ENCODE measurements around the gene STX16. TPM values are rescaled to one million over a fixed set of nuclear protein-coding genes. Genes with fewer than 3 reads are reported as not detected.

The STX16 gene
- total and polyA plus RNA-seq, 2 donors (not counting 1 experiment from before 2014, with no cell fraction given), result 110 to 117 TPM

GRCh38 chr20:58718729-58719128 is 67.6 kb downstream of the STX16 start:
- Histone ChIP-seq H3K4me2 (replicated peaks; ENCODE audit: low read depth, low read length, poor library complexity, severe bottlenecking) (no peak overlapping the region), H3K79me2 (ENCODE audit: control insufficient read depth, insufficient read depth, low read length) (no peaks in the 10 kb centered on the region), H4K20me1 (ENCODE audit: control insufficient read depth, insufficient read depth, low read length, poor library complexity, severe bottlenecking) (no peaks in the 10 kb centered on the region), H3K27ac (ENCODE audit: low read length in 2 of 2) (no peak overlapping the region), H3K4me1 (ENCODE audit: control insufficient read depth in 2 of 2, insufficient read depth in 2 of 2, low read length in 2 of 2) (no peaks in the 10 kb centered on the region), H3K9me3 (ENCODE audit: control extremely low read depth in 1 of 3, control insufficient read depth in 2 of 3, insufficient read depth in 1 of 3, low read length in 2 of 3) (no peaks in the 10 kb centered on the region), H3K36me3 (replicated peaks in 1 of 2; ENCODE audit: control extremely low read depth in 1 of 2, control insufficient read depth in 1 of 2, extremely low read depth in 1 of 2, insufficient read depth in 2 of 2, low read length in 1 of 2) (no peaks in the 10 kb centered on the region), H3K4me3 (ENCODE audit: control extremely low read depth in 1 of 5, extremely low read depth in 1 of 5, insufficient read depth in 1 of 5, low read depth in 2 of 5, low read length in 4 of 5) (no peak overlapping the region), H2AFZ (ENCODE audit: insufficient read depth, low read depth, low read length, poor library complexity, severe bottlenecking) (no peak overlapping the region), H3K27me3 (replicated peaks in 1 of 4; ENCODE audit: control extremely low read depth in 1 of 4, control insufficient read depth in 3 of 4, insufficient read depth in 4 of 4, low read length in 3 of 4) (peaks cover 0 to 13% (median 2%) of the 10 kb centered on the region in 4 experiments), H3K9ac (ENCODE audit: low read length) (no peak overlapping the region)
- TF ChIP-seq EZH2 (IDR thresholded peaks at IDR 0.05; ENCODE audit: borderline replicate concordance, insufficient read depth, low read depth, low read length, poor library complexity, severe bottlenecking) (no peak), CTCF (IDR thresholded peaks at IDR 0.05) (no peak)
- 96% methylated on average over 7 of the region's 10 CpGs for WGBS (ENCODE audit: insufficient coverage)
- H3K27me3 Mint-ChIP-seq, result peaks cover 32% of the 10 kb centered on the region
- intact Hi-C loops (cut with micrococcal nuclease), result no loop called here
- ChIA-PET POLR2A (no interaction called here), CTCF (no interaction called here)
- no peaks in the 10 kb centered on the region for H3K9me3 Mint-ChIP-seq (ENCODE audit: insufficient read depth)
- ATAC-seq (ENCODE audit: low read depth), result no peak
- H3K4me3 Mint-ChIP-seq, result no peak overlapping the region
- H3K27ac Mint-ChIP-seq, result no peak overlapping the region
- H3K4me1 Mint-ChIP-seq, result no peaks in the 10 kb centered on the region
- no peak for DNase-seq

- Histone ChIP-seq H3K27me3 (replicated peaks in 1 of 4; ENCODE audit: control extremely low read depth in 1 of 4, control insufficient read depth in 3 of 4, insufficient read depth in 4 of 4, low read length in 3 of 4) (peaks cover 0 to 13% (median 2%) of the 10 kb centered on the region in 4 experiments), H3K27ac (ENCODE audit: low read length in 2 of 2) (no peak overlapping the region), H3K4me3 (ENCODE audit: control extremely low read depth in 1 of 5, extremely low read depth in 1 of 5, insufficient read depth in 1 of 5, low read depth in 2 of 5, low read length in 4 of 5) (no peak overlapping the region), H3K9ac (ENCODE audit: low read length) (no peak overlapping the region), H3K4me1 (ENCODE audit: control insufficient read depth in 2 of 2, insufficient read depth in 2 of 2, low read length in 2 of 2) (no peaks in the 10 kb centered on the region), H4K20me1 (ENCODE audit: control insufficient read depth, insufficient read depth, low read length, poor library complexity, severe bottlenecking) (no peaks in the 10 kb centered on the region), H3K79me2 (ENCODE audit: control insufficient read depth, insufficient read depth, low read length) (no peaks in the 10 kb centered on the region), H2AFZ (ENCODE audit: insufficient read depth, low read depth, low read length, poor library complexity, severe bottlenecking) (no peak overlapping the region), H3K36me3 (replicated peaks in 1 of 2; ENCODE audit: control extremely low read depth in 1 of 2, control insufficient read depth in 1 of 2, extremely low read depth in 1 of 2, insufficient read depth in 2 of 2, low read length in 1 of 2) (no peaks in the 10 kb centered on the region), H3K4me2 (replicated peaks; ENCODE audit: low read depth, low read length, poor library complexity, severe bottlenecking) (no peak overlapping the region), H3K9me3 (ENCODE audit: control extremely low read depth in 1 of 3, control insufficient read depth in 2 of 3, insufficient read depth in 1 of 3, low read length in 2 of 3) (no peaks in the 10 kb centered on the region)
- POLR2A ChIA-PET, result no interaction called here
- CTCF ChIA-PET, result no interaction called here
- Mint-ChIP-seq H3K27me3 (peaks cover 34% of the 10 kb centered on the region), H3K4me1 (no peaks in the 10 kb centered on the region), H3K9me3 (ENCODE audit: insufficient read depth) (no peaks in the 10 kb centered on the region), H3K27ac (no peak overlapping the region), H3K4me3 (no peak overlapping the region)
- ATAC-seq (ENCODE audit: low read depth) (no peak), DNase-seq (no peak)
- intact Hi-C loops (cut with micrococcal nuclease), result no loop called here
- WGBS (ENCODE audit: insufficient coverage), result 92% methylated on average over 7 of the region's 7 CpGs
- no peak for TF ChIP-seq EZH2 (IDR thresholded peaks at IDR 0.05; ENCODE audit: borderline replicate concordance, insufficient read depth, low read depth, low read length, poor library complexity, severe bottlenecking)
- TF ChIP-seq CTCF (IDR thresholded peaks at IDR 0.05), result no peak
Observed at GRCh38 chr20:58719258-58719657, 68.2 kb downstream of the STX16 start.

Measured in B cell (primary cell).